ENCODE measurements around the gene PPP1R13B. TPM values are rescaled to one million over a fixed set of nuclear protein-coding genes. Genes with fewer than 3 reads are reported as not detected.

PPP1R13B gene
- total RNA-seq, 1 experiment from 2014 or later = 17.8 TPM

DNA sequence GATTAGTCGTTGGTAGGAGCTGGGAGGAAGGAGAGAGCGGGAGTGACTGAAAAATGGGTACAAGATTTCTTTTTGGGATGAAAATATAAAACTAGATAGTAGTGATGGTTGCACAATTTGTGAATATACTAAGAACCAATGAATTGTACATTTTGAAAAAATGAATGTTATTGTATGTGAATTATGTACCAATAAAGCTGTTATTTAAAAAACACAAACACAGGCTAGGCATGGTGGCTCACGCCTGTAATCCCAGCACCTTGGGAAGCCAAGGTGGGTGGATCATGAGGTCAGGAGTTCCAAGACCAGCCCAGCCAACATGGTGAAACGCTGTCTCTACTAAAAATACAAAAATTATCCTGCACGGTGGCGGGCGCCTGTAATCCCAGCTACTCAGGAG, 32.1 kb downstream of the PPP1R13B start (continued):
- TF ChIP-seq, protein P1, sequence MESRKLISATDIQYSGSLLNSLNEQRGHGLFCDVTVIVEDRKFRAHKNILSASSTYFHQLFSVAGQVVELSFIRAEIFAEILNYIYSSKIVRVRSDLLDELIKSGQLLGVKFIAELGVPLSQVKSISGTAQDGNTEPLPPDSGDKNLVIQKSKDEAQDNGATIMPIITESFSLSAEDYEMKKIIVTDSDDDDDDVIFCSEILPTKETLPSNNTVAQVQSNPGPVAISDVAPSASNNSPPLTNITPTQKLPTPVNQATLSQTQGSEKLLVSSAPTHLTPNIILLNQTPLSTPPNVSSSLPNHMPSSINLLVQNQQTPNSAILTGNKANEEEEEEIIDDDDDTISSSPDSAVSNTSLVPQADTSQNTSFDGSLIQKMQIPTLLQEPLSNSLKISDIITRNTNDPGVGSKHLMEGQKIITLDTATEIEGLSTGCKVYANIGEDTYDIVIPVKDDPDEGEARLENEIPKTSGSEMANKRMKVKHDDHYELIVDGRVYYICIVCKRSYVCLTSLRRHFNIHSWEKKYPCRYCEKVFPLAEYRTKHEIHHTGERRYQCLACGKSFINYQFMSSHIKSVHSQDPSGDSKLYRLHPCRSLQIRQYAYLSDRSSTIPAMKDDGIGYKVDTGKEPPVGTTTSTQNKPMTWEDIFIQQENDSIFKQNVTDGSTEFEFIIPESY (IDR thresholded peaks at IDR 0.05; ENCODE audit: extremely low read depth, insufficient replicate concordance, low read length) = no peak
- TF ChIP-seq, protein P2, sequence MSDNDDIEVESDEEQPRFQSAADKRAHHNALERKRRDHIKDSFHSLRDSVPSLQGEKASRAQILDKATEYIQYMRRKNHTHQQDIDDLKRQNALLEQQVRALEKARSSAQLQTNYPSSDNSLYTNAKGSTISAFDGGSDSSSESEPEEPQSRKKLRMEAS (IDR thresholded peaks at IDR 0.05) = no peak
- TF ChIP-seq, protein P3, sequence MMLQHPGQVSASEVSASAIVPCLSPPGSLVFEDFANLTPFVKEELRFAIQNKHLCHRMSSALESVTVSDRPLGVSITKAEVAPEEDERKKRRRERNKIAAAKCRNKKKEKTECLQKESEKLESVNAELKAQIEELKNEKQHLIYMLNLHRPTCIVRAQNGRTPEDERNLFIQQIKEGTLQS (IDR thresholded peaks at IDR 0.05) = no peak
- TF ChIP-seq POLR2A (IDR thresholded peaks at IDR 0.05; ENCODE audit: borderline replicate concordance, extremely low read depth, insufficient read depth, insufficient read length) = no peak

- RAD21 ChIA-PET (ENCODE audit: low non-redundant PET in 1 of 2, low total read pairs in 2 of 2, uncharacterized antibody in 2 of 2, unreplicated experiment in 2 of 2) = no interaction called here
- Histone ChIP-seq H2AFZ (ENCODE audit: low read depth, low read length, poor library complexity, severe bottlenecking) (no peak overlapping the region), H3K36me3 (ENCODE audit: control insufficient read depth in 1 of 2, insufficient read depth in 2 of 2, low read length in 2 of 2) (no peaks in the 10 kb centered on the region), H3K79me2 (ENCODE audit: insufficient read depth, low read length) (no peaks in the 10 kb centered on the region), H3K9ac (ENCODE audit: low read length) (no peak overlapping the region), H3K4me2 (ENCODE audit: low read length) (no peak overlapping the region), H3K27me3 (ENCODE audit: insufficient read depth, low read length) (no peaks in the 10 kb centered on the region), H3K9me2 (ENCODE audit: insufficient read depth) (no peaks in the 10 kb centered on the region), H3K27ac (ENCODE audit: low read depth, low read length) (no peak overlapping the region), H4K20me1 (ENCODE audit: insufficient read depth) (no peaks in the 10 kb centered on the region), H3K4me3 (replicated peaks in 1 of 2; ENCODE audit: low read depth in 1 of 2, low read length in 2 of 2) (no peak overlapping the region), H3K9me3 (ENCODE audit: control insufficient read depth in 1 of 2, insufficient read depth in 1 of 2, low read depth in 1 of 2, low read length in 2 of 2) (no peaks in the 10 kb centered on the region), H3K4me1 (ENCODE audit: control insufficient read depth in 1 of 2, insufficient read depth in 2 of 2, low read length in 2 of 2) (no peaks in the 10 kb centered on the region)
- no peak for ATAC-seq
- no TSS peak for BruUV-seq (replicated peaks)
- CTCF ChIA-PET = interaction anchor here (1.0 kb wide), 1 partner anchor 266 kb away, joined by 3 read pairs; no protein-coding TSS in a partner anchor
- intact Hi-C loops (cut with micrococcal nuclease) = no loop called here
- TF ChIP-seq CEBPB (IDR thresholded peaks at IDR 0.05; ENCODE audit: low read depth) (no peak), EGR1 (IDR thresholded peaks at IDR 0.05; ENCODE audit: low read depth) (no peak), POLR2A (IDR thresholded peaks at IDR 0.05; ENCODE audit: borderline replicate concordance, extremely low read depth, insufficient read depth, insufficient read length) (no peak), ZFX (IDR thresholded peaks at IDR 0.05) (no peak), EZH2 (IDR thresholded peaks at IDR 0.05) (no peak), SIN3A (IDR thresholded peaks at IDR 0.05; ENCODE audit: low read depth) (no peak), CBX3 (IDR thresholded peaks at IDR 0.05; ENCODE audit: low read depth) (no peak), ELF1 (IDR thresholded peaks at IDR 0.05; ENCODE audit: borderline replicate concordance, low read depth) (no peak), ZNF274 (IDR thresholded peaks at IDR 0.05; ENCODE audit: low read depth, low read length) (no peak), YY1 (IDR thresholded peaks at IDR 0.05; ENCODE audit: extremely low read depth, insufficient replicate concordance, low read depth, low read length) (no peak), SRF (IDR thresholded peaks at IDR 0.05; ENCODE audit: low read depth) (no peak), TCF7L2 (IDR thresholded peaks at IDR 0.05; ENCODE audit: borderline replicate concordance, extremely low read depth, insufficient read depth, insufficient read length) (no peak), EZH2phosphoT487 (IDR thresholded peaks at IDR 0.05; ENCODE audit: borderline replicate concordance) (no peak), FOSL1 (IDR thresholded peaks at IDR 0.05; ENCODE audit: low read depth) (no peak), SP1 (IDR thresholded peaks at IDR 0.05; ENCODE audit: low read depth) (no peak), JUND (IDR thresholded peaks at IDR 0.05) (no peak)
- TF ChIP-seq, protein P2 (IDR thresholded peaks at IDR 0.05) = no peak
- TF ChIP-seq, protein P1 (IDR thresholded peaks at IDR 0.05; ENCODE audit: extremely low read depth, insufficient replicate concordance, low read length) = no peak
- TF ChIP-seq, protein P4, sequence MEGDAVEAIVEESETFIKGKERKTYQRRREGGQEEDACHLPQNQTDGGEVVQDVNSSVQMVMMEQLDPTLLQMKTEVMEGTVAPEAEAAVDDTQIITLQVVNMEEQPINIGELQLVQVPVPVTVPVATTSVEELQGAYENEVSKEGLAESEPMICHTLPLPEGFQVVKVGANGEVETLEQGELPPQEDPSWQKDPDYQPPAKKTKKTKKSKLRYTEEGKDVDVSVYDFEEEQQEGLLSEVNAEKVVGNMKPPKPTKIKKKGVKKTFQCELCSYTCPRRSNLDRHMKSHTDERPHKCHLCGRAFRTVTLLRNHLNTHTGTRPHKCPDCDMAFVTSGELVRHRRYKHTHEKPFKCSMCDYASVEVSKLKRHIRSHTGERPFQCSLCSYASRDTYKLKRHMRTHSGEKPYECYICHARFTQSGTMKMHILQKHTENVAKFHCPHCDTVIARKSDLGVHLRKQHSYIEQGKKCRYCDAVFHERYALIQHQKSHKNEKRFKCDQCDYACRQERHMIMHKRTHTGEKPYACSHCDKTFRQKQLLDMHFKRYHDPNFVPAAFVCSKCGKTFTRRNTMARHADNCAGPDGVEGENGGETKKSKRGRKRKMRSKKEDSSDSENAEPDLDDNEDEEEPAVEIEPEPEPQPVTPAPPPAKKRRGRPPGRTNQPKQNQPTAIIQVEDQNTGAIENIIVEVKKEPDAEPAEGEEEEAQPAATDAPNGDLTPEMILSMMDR (IDR thresholded peaks at IDR 0.05 in 2 of 3, conservative IDR thresholded peaks at IDR 0.05 in 1 of 3; ENCODE audit: borderline replicate concordance in 1 of 3, insufficient read depth in 1 of 3, low read depth in 2 of 3, low read length in 2 of 3) = no peak
- POLR2A ChIA-PET = interaction anchor here (0.7 kb wide), 1 partner anchor 123 kb away, joined by 6 read pairs; no protein-coding TSS in a partner anchor
- no peak for DNase-seq (ENCODE audit: low read depth, low spot score)
These were observed 36.2 kb downstream of the PPP1R13B start for GRCh38 chr14:103811189-103811588.
